ENCODE data around the gene GPX6. TPM values are rescaled to one million over a fixed set of nuclear protein-coding genes. Genes with fewer than 3 reads are reported as not detected.

Gene GPX6
- total and polyA plus RNA-seq, 2 donors (not counting 1 experiment from before 2014, with no cell fraction given), result not detected

DNA sequence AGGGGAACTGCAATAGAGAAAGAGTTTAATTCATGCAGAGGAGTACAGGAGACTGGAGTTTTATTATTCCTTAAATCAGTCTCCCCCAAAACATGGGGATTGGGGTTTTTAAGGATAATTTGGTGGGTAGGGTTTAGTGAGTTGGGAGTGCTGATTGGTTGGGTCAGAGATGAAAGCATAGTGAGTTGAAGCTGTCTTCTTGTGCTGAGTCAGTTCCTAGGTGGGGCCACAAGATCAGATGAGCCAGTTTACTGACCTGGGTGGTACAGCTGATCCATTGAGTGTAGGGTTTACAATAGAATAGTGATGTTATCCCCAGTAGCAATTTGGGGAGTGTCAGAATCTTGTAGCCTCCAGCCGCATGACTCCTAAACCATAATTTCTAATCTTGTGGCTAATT is 29.1 kb downstream of the GPX6 start:
- Histone ChIP-seq H3K4me1 (ENCODE audit: control insufficient read depth, extremely low read depth, insufficient read depth, low read length) (no peaks in the 10 kb centered on the region), H3K9me3 (ENCODE audit: control insufficient read depth, insufficient read depth, low read depth, low read length) (no peaks in the 10 kb centered on the region), H3K79me2 (ENCODE audit: control insufficient read depth, insufficient read depth, low read length) (no peaks in the 10 kb centered on the region), H3K27me3 (ENCODE audit: control insufficient read depth, insufficient read depth, low read length) (peaks cover 1% of the 10 kb centered on the region), H3K4me2 (ENCODE audit: extremely low read depth, insufficient read depth, low read length) (no peak overlapping the region), H2AFZ (ENCODE audit: low read length) (no peak overlapping the region), H3K9ac (ENCODE audit: insufficient read depth, low read length) (no peak overlapping the region), H4K20me1 (ENCODE audit: control insufficient read depth, extremely low read depth, insufficient read depth, low read length) (no peaks in the 10 kb centered on the region), H3K4me3 (replicated peaks in 1 of 4; ENCODE audit: control extremely low read depth in 1 of 4, insufficient read depth in 1 of 4, low read depth in 3 of 4, low read length in 4 of 4) (no peak overlapping the region), H3K27ac (ENCODE audit: insufficient read depth, low read length) (no peak overlapping the region), H3K36me3 (ENCODE audit: control insufficient read depth, insufficient read depth, low read length) (no peaks in the 10 kb centered on the region)
- TF ChIP-seq, protein P1, sequence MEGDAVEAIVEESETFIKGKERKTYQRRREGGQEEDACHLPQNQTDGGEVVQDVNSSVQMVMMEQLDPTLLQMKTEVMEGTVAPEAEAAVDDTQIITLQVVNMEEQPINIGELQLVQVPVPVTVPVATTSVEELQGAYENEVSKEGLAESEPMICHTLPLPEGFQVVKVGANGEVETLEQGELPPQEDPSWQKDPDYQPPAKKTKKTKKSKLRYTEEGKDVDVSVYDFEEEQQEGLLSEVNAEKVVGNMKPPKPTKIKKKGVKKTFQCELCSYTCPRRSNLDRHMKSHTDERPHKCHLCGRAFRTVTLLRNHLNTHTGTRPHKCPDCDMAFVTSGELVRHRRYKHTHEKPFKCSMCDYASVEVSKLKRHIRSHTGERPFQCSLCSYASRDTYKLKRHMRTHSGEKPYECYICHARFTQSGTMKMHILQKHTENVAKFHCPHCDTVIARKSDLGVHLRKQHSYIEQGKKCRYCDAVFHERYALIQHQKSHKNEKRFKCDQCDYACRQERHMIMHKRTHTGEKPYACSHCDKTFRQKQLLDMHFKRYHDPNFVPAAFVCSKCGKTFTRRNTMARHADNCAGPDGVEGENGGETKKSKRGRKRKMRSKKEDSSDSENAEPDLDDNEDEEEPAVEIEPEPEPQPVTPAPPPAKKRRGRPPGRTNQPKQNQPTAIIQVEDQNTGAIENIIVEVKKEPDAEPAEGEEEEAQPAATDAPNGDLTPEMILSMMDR (conservative IDR thresholded peaks at IDR 0.05 in 1 of 2, IDR thresholded peaks at IDR 0.05 in 1 of 2; ENCODE audit: low read depth in 1 of 2, low read length in 2 of 2), result no peak
- no peak for TF ChIP-seq EZH2 (IDR thresholded peaks at IDR 0.05; ENCODE audit: low read length, missing control alignments)
- no peak for DNase-seq (ENCODE audit: low read depth in 2 of 2)

- TF ChIP-seq, protein P1 (conservative IDR thresholded peaks at IDR 0.05 in 1 of 2, IDR thresholded peaks at IDR 0.05 in 1 of 2; ENCODE audit: low read depth in 1 of 2, low read length in 2 of 2), result no peak
- no peak for TF ChIP-seq EZH2 (IDR thresholded peaks at IDR 0.05; ENCODE audit: low read length, missing control alignments)
- no peak overlapping the region for H2AFZ ChIP-seq (ENCODE audit: low read length)
- H3K27ac ChIP-seq (ENCODE audit: insufficient read depth, low read length), result no peak overlapping the region
- no peak overlapping the region for H3K4me2 ChIP-seq (ENCODE audit: extremely low read depth, insufficient read depth, low read length)
- H3K9me3 ChIP-seq (ENCODE audit: control insufficient read depth, insufficient read depth, low read depth, low read length), result no peaks in the 10 kb centered on the region
- H3K27me3 ChIP-seq (ENCODE audit: control insufficient read depth, insufficient read depth, low read length), result peaks cover 6% of the 10 kb centered on the region
- H4K20me1 ChIP-seq (ENCODE audit: control insufficient read depth, extremely low read depth, insufficient read depth, low read length), result no peaks in the 10 kb centered on the region
- H3K36me3 ChIP-seq (ENCODE audit: control insufficient read depth, insufficient read depth, low read length), result no peaks in the 10 kb centered on the region
- H3K79me2 ChIP-seq (ENCODE audit: control insufficient read depth, insufficient read depth, low read length), result no peaks in the 10 kb centered on the region
- no peak overlapping the region for H3K9ac ChIP-seq (ENCODE audit: insufficient read depth, low read length)
- no peak overlapping the region for H3K4me3 ChIP-seq (replicated peaks in 1 of 4; ENCODE audit: control extremely low read depth in 1 of 4, insufficient read depth in 1 of 4, low read depth in 3 of 4, low read length in 4 of 4)
- DNase-seq (ENCODE audit: low read depth in 2 of 2), result no peak
- H3K4me1 ChIP-seq (ENCODE audit: control insufficient read depth, extremely low read depth, insufficient read depth, low read length), result no peaks in the 10 kb centered on the region
Observed at GRCh38 chr6:28485482-28485881, 30.1 kb downstream of the GPX6 start.

DNA sequence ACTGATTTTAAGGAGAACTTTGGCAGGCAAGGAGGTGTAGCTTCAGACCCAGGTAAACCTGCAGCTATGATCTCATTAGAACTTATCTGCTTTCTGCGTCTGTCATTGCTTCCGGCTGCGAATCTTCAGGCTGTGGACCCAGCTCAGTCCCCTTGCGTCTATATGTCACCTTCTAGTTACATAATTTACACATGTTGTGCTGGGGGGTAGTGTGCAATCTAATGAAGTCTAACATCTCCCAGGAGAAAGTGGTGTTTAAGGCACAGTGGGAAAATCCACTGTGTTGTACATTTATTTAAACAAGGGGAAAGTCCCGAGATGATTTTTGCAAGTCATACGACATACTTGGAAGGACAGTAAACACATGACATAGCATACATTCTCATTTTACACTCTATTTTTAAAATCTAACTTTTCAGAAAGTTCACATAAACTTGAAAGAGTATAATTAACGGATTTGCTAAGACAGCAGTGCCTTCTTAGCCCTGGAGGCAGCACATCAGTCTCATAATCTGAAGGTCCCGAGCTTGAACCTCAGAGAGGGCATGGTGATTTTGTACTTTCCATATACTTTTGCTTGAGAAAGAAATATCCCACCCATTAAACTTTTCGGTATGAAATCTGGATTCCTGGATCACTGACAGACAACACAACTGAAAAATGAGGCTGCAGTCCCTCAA is 35.2 kb downstream of the GPX6 start:
- H3K4me1 ChIP-seq (ENCODE audit: control insufficient read depth, extremely low read depth, insufficient read depth, low read length), result no peaks in the 10 kb centered on the region
- no peaks in the 10 kb centered on the region for H3K36me3 ChIP-seq (ENCODE audit: control insufficient read depth, insufficient read depth, low read length)
- H3K4me3 ChIP-seq (replicated peaks in 1 of 4; ENCODE audit: control extremely low read depth in 1 of 4, insufficient read depth in 1 of 4, low read depth in 3 of 4, low read length in 4 of 4), result no peak overlapping the region
- DNase-seq (ENCODE audit: low read depth in 2 of 2), result no peak
- H3K27ac ChIP-seq (ENCODE audit: insufficient read depth, low read length), result no peak overlapping the region
- no peaks in the 10 kb centered on the region for H3K9me3 ChIP-seq (ENCODE audit: control insufficient read depth, insufficient read depth, low read depth, low read length)
- no peak overlapping the region for H2AFZ ChIP-seq (ENCODE audit: low read length)
- peaks cover 14% of the 10 kb centered on the region for H3K27me3 ChIP-seq (ENCODE audit: control insufficient read depth, insufficient read depth, low read length)
- no peak for TF ChIP-seq EZH2 (IDR thresholded peaks at IDR 0.05; ENCODE audit: low read length, missing control alignments)
- TF ChIP-seq, protein P1 (conservative IDR thresholded peaks at IDR 0.05 in 1 of 2, IDR thresholded peaks at IDR 0.05 in 1 of 2; ENCODE audit: low read depth in 1 of 2, low read length in 2 of 2), result no peak
- no peak overlapping the region for H3K4me2 ChIP-seq (ENCODE audit: extremely low read depth, insufficient read depth, low read length)
- H4K20me1 ChIP-seq (ENCODE audit: control insufficient read depth, extremely low read depth, insufficient read depth, low read length), result no peaks in the 10 kb centered on the region
- H3K9ac ChIP-seq (ENCODE audit: insufficient read depth, low read length), result no peak overlapping the region
- no peaks in the 10 kb centered on the region for H3K79me2 ChIP-seq (ENCODE audit: control insufficient read depth, insufficient read depth, low read length)
